Thyroid gland (tissue), 4 donors: Measurements from ENCODE around the gene SMARCB1.

Experiments used
- CTCF ChIP-seq, 6 experiments: fragments of 200-600 bp in 3 of 6; fragments of 450-650 bp in 3 of 6; sonication (generic) in 3 of 6; IDR thresholded peaks; one replicate each; pipeline ENCODE4 v1.5.1; 2016 to 2019; ENCODE audit warnings: antibody characterized with exemption in 6 of 6, mild to moderate bottlenecking in 2 of 6, inconsistent platforms in 1 of 6, moderate library complexity in 1 of 6
- POLR2A ChIP-seq, 2 donors: fragments of 450-650 bp; IDR thresholded peaks; one replicate each; pipeline ENCODE4 v1.6.1; 2017; ENCODE audit warnings: antibody characterized with exemption in 2 of 2, mild to moderate bottlenecking in 2 of 2, moderate library complexity in 1 of 2

- TF ChIP-seq CTCF (IDR thresholded peaks at IDR 0.05): no peak
- TF ChIP-seq POLR2A (IDR thresholded peaks at IDR 0.05): no peak
These were observed 14.6 kb downstream of the SMARCB1 start for GRCh38 chr22:23801238-23801821.
